ENCODE measurements around the gene LCE5A. TPM values are rescaled to one million over a fixed set of nuclear protein-coding genes. Genes with fewer than 3 reads are reported as not detected.
"Not testable (repeated sequence)": the region's sequence is repeated elsewhere in the genome, so short reads cannot be mapped to it uniquely, and the experiment has no call there.

The LCE5A gene
- polyA plus RNA-seq, result not detected

GRCh38 chr1:152510503-152510902, at the start of gene LCE5A:
Gene LCE5A, plus strand, starts transcription at chr1:152510803. Its CDS starts 732 bp downstream, at chr1:152511535.
- peaks cover 0 to 4% (median 2%) of the 10 kb centered on the region in 3 donors for H3K4me1 Mint-ChIP-seq
- H3K27me3 Mint-ChIP-seq, result peaks cover 19% of the 10 kb centered on the region
- no peaks in the 10 kb centered on the region for H3K9me3 Mint-ChIP-seq
- H3K4me3 Mint-ChIP-seq, result no peak within 1 kb of the TSS
- peak within 1 kb of the TSS in 1 of 3 donors; percentile 50 for H3K27ac Mint-ChIP-seq
- H3K36me3 Mint-ChIP-seq, result no peaks in the 10 kb centered on the region

DNA sequence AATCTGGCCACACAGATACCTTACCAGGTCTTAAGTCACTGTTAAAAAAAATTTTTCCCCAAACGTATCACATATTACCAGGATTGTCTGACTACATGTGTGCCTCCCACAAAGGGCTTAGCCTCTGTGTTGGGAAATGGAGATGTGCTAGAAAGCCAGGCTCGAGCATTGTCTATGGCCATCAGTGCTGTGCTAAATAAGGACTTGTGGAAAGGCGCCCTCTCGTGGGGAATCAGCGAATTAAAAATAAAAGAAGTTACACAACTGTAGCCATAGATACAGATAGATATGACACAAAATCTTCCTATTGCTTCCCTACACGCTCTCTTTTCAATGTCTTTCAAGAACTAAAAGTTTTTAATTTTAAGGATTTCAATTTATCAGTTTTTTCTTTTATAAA, 49.1 kb upstream of the LCE5A start:
- Mint-ChIP-seq H3K27ac (peak overlapping the region in 2 of 3 donors; percentile 40 to 69), H3K9me3 (no peaks in the 10 kb centered on the region), H3K4me1 (peaks cover 9 to 16% (median 16%) of the 10 kb centered on the region in 3 donors), H3K36me3 (peaks cover 2% of the 10 kb centered on the region), H3K4me3 (peak overlapping the region in 3 of 4 donors; percentile 5 to 35 (median 32)), H3K27me3 (no peaks in the 10 kb centered on the region)

DNA sequence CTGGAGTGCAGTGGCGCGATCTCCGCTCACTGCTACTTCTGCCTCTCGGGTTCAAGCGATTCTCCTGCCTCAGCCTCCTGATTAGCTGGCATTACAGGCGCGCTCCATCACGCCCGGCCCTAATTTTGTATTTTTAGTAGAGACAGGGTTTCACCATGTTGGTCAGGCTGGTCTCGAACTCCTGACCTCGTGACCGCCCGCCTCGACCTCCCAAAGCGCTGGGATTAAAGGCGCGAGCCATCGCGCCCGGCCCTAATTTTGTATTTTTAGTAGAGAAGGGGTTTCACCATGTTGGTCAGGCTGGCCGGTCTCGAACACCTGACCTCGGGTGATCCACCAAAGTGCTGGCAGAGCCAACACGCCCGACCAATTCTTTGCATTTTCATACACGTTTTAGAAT, 48.0 kb upstream of the LCE5A start:
- Mint-ChIP-seq H3K27me3 (no peaks in the 10 kb centered on the region), H3K9me3 (peaks cover 0 to 3% (median 0%) of the 10 kb centered on the region in 3 donors), H3K36me3 (peaks cover 4% of the 10 kb centered on the region), H3K4me3 (no peak overlapping the region), H3K27ac (no peak overlapping the region), H3K4me1 (peaks cover 9 to 16% (median 16%) of the 10 kb centered on the region in 3 donors)

DNA sequence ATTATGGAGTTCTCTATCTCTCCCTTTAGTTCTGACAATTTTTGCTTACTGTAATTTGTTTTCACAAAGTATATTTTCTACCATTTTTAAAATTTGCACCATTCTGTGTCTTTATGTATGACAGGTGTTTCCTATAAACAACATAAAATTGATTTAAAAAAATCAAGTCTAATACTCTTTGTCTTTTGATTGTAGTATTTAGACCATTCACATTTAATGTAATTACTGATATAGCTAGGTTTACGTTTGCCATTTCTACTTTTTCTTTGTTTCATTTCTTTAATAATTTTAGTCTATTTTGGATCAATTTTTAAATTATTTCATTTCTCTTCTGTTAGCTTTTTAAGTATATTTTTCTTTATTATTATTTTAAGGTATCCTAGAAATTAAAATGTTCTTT, 44.4 kb upstream of the LCE5A start:
- H3K27me3 Mint-ChIP-seq, result peaks cover 8% of the 10 kb centered on the region
- no peak overlapping the region for H3K27ac Mint-ChIP-seq
- H3K4me3 Mint-ChIP-seq, result no peak overlapping the region
- H3K4me1 Mint-ChIP-seq, result peaks cover 0 to 4% (median 2%) of the 10 kb centered on the region in 3 donors
- H3K36me3 Mint-ChIP-seq, result peaks cover 2% of the 10 kb centered on the region
- H3K9me3 Mint-ChIP-seq, result peaks cover 0 to 3% (median 0%) of the 10 kb centered on the region in 3 donors

DNA sequence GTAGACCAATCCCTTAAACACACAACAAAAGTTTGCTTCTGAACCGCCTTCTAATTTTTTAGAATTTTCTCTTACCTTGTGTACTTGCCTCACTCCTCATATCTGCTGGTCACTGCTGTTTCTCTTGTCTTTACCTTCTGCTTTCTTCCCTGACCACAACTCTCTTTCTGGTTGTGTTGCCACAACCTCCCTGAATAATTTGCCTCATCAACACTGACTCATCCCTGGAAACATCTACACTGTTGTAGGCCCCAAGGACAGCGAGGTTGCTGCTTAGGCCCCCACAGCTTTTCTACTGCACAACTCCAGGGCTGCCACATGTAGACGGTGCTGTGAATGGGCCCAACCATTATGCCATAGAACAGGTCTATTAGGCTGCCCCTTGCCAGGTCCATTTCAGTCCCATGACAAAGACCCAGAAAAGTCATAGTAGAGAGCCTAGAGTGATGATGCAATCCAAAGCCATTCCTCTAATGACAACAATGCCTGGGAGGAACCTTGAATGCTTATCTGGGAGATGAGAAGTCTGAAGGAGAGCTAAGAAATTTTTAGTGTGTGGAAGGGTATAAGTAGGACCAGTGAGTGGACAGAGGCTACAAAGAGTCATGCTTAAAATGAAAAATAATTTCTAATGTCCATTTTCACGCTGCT, 36.6 kb upstream of the LCE5A start:
- Mint-ChIP-seq H3K27me3 (peaks cover 4% of the 10 kb centered on the region), H3K36me3 (no peaks in the 10 kb centered on the region), H3K9me3 (peaks cover 11 to 30% (median 30%) of the 10 kb centered on the region in 3 donors), H3K4me3 (no peak overlapping the region), H3K4me1 (no peaks in the 10 kb centered on the region), H3K27ac (no peak overlapping the region)

- Mint-ChIP-seq H3K27ac (no peak overlapping the region), H3K4me1 (peaks cover 2 to 7% (median 4%) of the 10 kb centered on the region in 3 donors), H3K9me3 (peaks cover 9 to 27% (median 21%) of the 10 kb centered on the region in 3 donors), H3K27me3 (no peaks in the 10 kb centered on the region), H3K36me3 (no peaks in the 10 kb centered on the region), H3K4me3 (peak overlapping the region in 2 of 4 donors; percentile 70 to 84)
Measured at GRCh38 chr1:152479792-152480595, 30.6 kb upstream of the LCE5A start.

DNA sequence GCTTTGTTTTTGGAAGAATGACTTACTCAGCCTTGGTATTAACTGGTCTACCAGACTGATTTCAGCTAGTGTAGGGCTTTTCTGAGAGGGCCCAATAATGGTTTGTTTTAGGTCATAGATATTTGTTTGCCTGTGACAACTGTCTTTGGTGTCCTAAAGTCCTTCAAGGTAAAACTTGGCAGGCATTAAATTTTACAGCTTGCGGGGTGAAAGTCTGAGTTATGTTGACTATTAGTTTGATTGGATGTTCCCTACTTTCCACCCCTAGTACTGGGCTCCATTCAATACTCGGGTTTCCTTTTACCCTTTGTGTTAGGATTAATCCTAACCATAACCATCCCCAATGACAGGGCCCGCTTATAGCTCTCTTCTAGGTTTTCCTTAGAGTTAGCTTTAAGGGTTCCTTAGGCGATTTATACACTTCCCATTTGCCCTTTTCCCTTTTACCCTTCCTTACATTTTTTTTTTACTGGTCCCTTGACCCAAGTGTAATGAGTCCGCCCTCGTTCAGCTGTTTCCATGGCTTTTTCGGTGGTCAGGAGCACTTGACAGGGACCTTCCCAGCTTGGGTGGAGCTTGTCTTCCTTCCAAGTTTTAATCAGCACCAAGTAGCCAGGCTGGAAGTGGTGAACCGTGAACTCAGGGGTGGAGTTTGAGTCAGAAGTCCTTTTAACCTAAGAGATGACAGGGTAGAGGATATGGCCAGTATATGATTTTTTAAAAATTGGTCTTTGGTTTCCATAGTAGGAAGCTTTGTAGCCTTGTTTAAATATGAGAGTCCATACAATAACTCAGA, 28.5 kb upstream of the LCE5A start:
- Mint-ChIP-seq H3K36me3 (no peaks in the 10 kb centered on the region), H3K9me3 (peaks cover 7 to 15% (median 9%) of the 10 kb centered on the region in 3 donors), H3K27ac (no peak overlapping the region), H3K4me1 (peaks cover 2 to 7% (median 4%) of the 10 kb centered on the region in 3 donors), H3K27me3 (peaks cover 2% of the 10 kb centered on the region), H3K4me3 (no peak overlapping the region)

- Mint-ChIP-seq H3K27me3 (peaks cover 2% of the 10 kb centered on the region), H3K4me1 (peaks cover 0 to 4% (median 3%) of the 10 kb centered on the region in 3 donors), H3K36me3 (peaks cover 2% of the 10 kb centered on the region), H3K27ac (peak overlapping the region in 1 of 3 donors; percentile 76), H3K9me3 (peaks cover 0 to 4% (median 0%) of the 10 kb centered on the region in 3 donors), H3K4me3 (no peak overlapping the region)
Measured at GRCh38 chr1:152486400-152487006, 24.1 kb upstream of the LCE5A start.

DNA sequence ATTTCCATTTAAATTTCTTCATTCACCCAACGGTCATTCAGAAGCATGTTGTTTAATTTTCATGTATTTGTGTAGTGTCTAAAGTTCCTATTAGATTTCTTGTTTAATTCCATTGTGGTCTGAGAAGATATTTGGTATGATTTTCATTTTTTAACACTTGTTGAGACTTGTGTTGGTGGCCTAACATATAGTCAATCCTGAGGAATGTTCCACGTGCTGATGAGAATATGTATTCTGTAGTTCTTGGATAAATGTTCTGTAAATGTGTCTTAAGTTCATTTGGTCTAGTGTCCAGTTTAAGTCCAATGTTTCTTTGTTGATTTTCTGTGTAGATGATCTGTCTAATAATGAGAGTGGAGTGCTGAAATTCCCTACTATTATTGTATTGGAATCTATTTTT, 22.7 kb upstream of the LCE5A start:
- H3K27me3 Mint-ChIP-seq, result peaks cover 2% of the 10 kb centered on the region
- no peak overlapping the region for H3K27ac Mint-ChIP-seq
- H3K36me3 Mint-ChIP-seq, result peaks cover 2% of the 10 kb centered on the region
- H3K9me3 Mint-ChIP-seq, result peaks cover 0 to 4% (median 0%) of the 10 kb centered on the region in 3 donors
- no peak overlapping the region for H3K4me3 Mint-ChIP-seq
- H3K4me1 Mint-ChIP-seq, result peaks cover 0 to 4% (median 3%) of the 10 kb centered on the region in 3 donors

- H3K36me3 Mint-ChIP-seq, H3K27me3 Mint-ChIP-seq, H3K4me1 Mint-ChIP-seq, H3K4me3 Mint-ChIP-seq, H3K9me3 Mint-ChIP-seq, H3K27ac Mint-ChIP-seq: not testable (repeated sequence)
Measured at GRCh38 chr1:152491537-152491936, 19.1 kb upstream of the LCE5A start.

- Mint-ChIP-seq H3K27me3 (peaks cover 5% of the 10 kb centered on the region), H3K36me3 (peaks cover 1% of the 10 kb centered on the region), H3K27ac (no peak overlapping the region), H3K4me3 (no peak overlapping the region), H3K4me1 (no peaks in the 10 kb centered on the region), H3K9me3 (no peaks in the 10 kb centered on the region)
Measured at GRCh38 chr1:152495066-152495675, 15.4 kb upstream of the LCE5A start.

- Mint-ChIP-seq H3K27ac (no peak overlapping the region), H3K4me3 (no peak overlapping the region), H3K9me3 (no peaks in the 10 kb centered on the region), H3K4me1 (no peaks in the 10 kb centered on the region), H3K36me3 (peaks cover 1% of the 10 kb centered on the region), H3K27me3 (peaks cover 5% of the 10 kb centered on the region)
Measured at GRCh38 chr1:152497273-152497672, 13.3 kb upstream of the LCE5A start.

DNA sequence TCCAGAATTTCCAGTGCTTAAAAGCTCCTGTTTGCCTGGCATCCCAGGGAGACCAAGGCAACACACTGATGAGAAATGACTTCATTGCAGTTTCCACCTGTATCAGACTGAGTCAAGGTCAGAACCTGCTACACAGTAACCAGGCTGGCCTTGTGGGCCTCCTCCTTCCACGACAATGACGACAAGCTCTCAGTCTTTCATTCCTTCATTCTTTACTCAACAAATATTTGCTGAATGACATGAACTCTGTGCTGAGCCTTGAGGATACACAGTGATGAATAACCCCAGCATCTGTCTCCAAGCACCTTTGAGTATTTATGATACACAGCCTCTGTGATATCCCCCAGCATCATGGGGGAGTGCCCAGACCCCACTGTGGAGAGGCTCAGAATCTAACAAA, 8.9 kb upstream of the LCE5A start:
- H3K27ac Mint-ChIP-seq, result no peak overlapping the region
- no peaks in the 10 kb centered on the region for H3K4me1 Mint-ChIP-seq
- no peaks in the 10 kb centered on the region for H3K36me3 Mint-ChIP-seq
- H3K27me3 Mint-ChIP-seq, result peaks cover 2% of the 10 kb centered on the region
- H3K4me3 Mint-ChIP-seq, result no peak overlapping the region
- H3K9me3 Mint-ChIP-seq, result no peaks in the 10 kb centered on the region

- no peak overlapping the region for H3K27ac Mint-ChIP-seq
Measured at GRCh38 chr1:152502496-152503180, 8.0 kb upstream of the LCE5A start.

More at GRCh38 chr1:152502496-152503180, 8.0 kb upstream of the LCE5A start:
- no peaks in the 10 kb centered on the region for H3K36me3 Mint-ChIP-seq
- H3K4me1 Mint-ChIP-seq, result no peaks in the 10 kb centered on the region
- H3K4me3 Mint-ChIP-seq, result no peak overlapping the region
- H3K27me3 Mint-ChIP-seq, result peaks cover 2% of the 10 kb centered on the region
- H3K9me3 Mint-ChIP-seq, result no peaks in the 10 kb centered on the region
